Pericardium fibroblast (primary cell): ENCODE measurements around the gene HMGA1. TPM values are rescaled to one million over a fixed set of nuclear protein-coding genes. Genes with fewer than 3 reads are reported as not detected.

Experiments
- total RNA-seq: library from RNA; depleted of rRNA; stranded (reverse); fragments of >200 nt; gene quantifications from 2 replicates; pipeline ENCODE4 v1.2.3, GENCODE V29; 2015

Gene HMGA1, protein sequence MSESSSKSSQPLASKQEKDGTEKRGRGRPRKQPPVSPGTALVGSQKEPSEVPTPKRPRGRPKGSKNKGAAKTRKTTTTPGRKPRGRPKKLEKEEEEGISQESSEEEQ
- total RNA-seq, result 75.5 and 173 TPM in 2 replicates

DNA sequence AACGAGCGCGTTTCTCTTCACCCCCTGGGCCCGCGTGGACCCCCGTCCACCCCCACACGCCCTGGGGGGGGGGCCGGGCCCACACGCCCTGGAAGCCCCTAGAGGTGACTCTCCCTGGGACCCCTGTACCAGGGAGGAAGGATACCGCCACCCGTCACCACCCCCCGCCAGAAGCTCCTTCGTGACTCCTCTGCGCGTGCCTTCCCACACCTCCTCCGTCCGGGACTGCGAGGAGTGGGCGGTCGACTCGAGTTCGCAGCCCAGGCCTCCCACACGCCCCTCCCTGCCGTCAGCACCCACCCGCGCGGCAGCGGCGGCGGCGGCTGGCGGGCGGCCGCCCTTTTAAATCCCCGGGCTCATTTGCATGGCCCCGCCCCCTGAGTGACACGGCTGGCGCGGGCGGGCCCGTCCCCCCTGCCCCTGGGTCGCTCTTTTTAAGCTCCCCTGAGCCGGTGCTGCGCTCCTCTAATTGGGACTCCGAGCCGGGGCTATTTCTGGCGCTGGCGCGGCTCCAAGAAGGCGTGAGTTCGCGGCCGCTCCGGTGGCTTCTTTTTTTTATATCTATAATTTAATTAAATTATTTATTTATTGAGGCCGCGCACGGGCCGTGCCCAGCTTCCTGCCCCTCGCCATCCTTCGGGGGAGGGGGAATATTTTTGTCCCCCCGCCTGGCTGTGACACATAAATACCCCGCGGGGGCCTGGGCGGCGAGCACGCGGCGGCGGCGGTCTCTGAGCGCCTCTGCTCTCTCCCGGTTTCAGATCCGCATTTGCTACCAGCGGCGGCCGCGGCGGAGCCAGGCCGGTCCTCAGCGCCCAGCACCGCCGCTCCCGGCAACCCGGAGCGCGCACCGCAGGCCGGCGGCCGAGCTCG lies at the start of gene HMGA1:
Gene HMGA1 (plus strand): TSS at position 431 of the 873 bp plus-strand sequence. CDS start 3,908 bp downstream, outside the sequence.

DNA sequence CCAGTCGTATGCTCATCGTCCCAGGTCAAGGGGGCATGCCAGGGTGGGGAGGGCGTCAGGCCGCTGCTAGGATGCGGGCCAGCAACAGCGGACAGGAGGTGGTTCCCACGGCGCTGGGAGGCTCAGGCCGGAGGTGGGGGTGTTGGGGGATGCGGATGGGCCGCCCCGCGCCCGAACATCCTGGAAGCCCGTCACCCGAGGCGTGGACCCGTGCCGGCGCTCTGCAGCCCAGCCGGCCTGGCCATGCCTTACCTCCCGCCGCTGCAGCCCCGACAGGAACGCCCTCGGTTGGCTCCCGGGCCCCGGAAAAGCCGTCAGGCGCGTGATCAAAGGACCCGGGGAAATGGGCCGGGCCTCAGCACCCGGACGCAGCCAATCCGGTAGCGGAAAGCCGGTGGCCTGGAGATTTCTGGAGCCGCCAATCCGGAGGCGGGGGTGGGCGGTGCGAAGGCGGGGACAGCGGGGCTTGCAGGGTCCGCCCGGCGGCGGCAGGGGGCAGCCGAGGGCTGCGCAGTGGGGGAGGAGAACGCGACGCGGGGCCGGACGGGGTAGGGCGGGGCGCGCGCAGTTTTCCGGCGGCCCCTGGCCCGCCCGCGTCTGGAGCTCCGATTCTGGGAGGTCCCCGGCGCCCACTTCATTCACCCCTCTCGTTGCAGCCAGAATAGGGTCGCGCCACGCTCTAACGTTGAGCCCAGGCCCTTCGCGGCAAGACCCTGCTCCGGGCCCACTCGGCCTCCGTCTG lies 12.2 kb downstream of the HMGA1 start, which contains the start of gene SMIM29:
Gene SMIM29 (minus strand): TSS at position 280 of the 742 bp plus-strand sequence. CDS start 1,215 bp downstream, outside the sequence.

Other genes with a start within 250 kb of the HMGA1 start
- gene GRM4, start 90.8 kb upstream of the HMGA1 start, total RNA-seq, result not detected in 2 replicates
- gene SMIM29, start 12.1 kb downstream of the HMGA1 start, total RNA-seq, result 27.2 and 30.5 TPM in 2 replicates
- gene NUDT3, start 155.8 kb downstream of the HMGA1 start, total RNA-seq, result 15.4 and 20.6 TPM in 2 replicates
- gene RPS10, start 189.2 kb downstream of the HMGA1 start, total RNA-seq, result 5,879 and 7,152 TPM in 2 replicates
- 0.09 TPM in 1 of 2 replicates, not detected in the other for gene PACSIN1, start 229.2 kb downstream of the HMGA1 start, total RNA-seq